Left ventricle myocardium inferior (tissue), 1 donor: Measurements from ENCODE around the gene NSFL1C. TPM values are rescaled to one million over a fixed set of nuclear protein-coding genes. Genes with fewer than 3 reads are reported as not detected.
A peak's percentile ranks its signal among the peaks of the same experiment; 100 is the strongest.

Source experiments
- DNase-seq: peaks from one replicate; pipeline ENCODE4 v3.0.0-alpha.2; 2020
- H3K27ac ChIP-seq: fragments of 200-600 bp; replicated peaks from 2 replicates; pipeline ENCODE4 v1.8.0; 2021
- H3K27me3 ChIP-seq: fragments of 200-600 bp; 2 replicates; pipeline ENCODE4 v1.8.0; 2021; ENCODE audit warnings: low read depth
- H3K36me3 ChIP-seq: fragments of 200-600 bp; 2 replicates; pipeline ENCODE4 v1.8.0; 2021
- H3K4me1 ChIP-seq: fragments of 200-600 bp; 2 replicates; pipeline ENCODE4 v1.8.0; 2021
- H3K4me3 ChIP-seq: fragments of 200-600 bp; 2 replicates; pipeline ENCODE4 v1.8.0; 2021; ENCODE audit warnings: mild to moderate bottlenecking, moderate library complexity
- H3K9me3 ChIP-seq: fragments of 200-600 bp; replicated peaks from 2 replicates; pipeline ENCODE4 v1.8.0; 2021
- CTCF ChIP-seq: fragments of 200-600 bp; IDR thresholded peaks from 2 replicates; pipeline ENCODE4 v1.8.0; 2021; ENCODE audit warnings: antibody characterized with exemption, mild to moderate bottlenecking, borderline replicate concordance
- intact Hi-C: fragments of 100-400 bp; cut with micrococcal nuclease; formaldehyde crosslinking; loops from one replicate; pipeline ENCODE4 v1.11.0; 2022
- total RNA-seq: library from RNA; stranded (reverse); fragmentation: NEBNext Ultra II Directional; extraction: Animal tissue kit (Norgen Biotek cat#: 25700); gene quantifications from one replicate; pipeline ENCODE4 v1.2.1, GENCODE V29; 2021
- donor health status: DM: no; HTN: yes; CAD: no; lungs with severe emphysema.

The NSFL1C gene
- total RNA-seq, 1 donor from 2014 or later: 56.6 TPM

GRCh38 chr20:1496930-1497329 lies 30.3 kb upstream of the NSFL1C start:
- no peak for TF ChIP-seq CTCF

GRCh38 chr20:1494436-1494835 lies 27.8 kb upstream of the NSFL1C start:
- Histone ChIP-seq H3K4me3 (no peak overlapping the region), H3K9me3 (peaks cover 8% of the 10 kb centered on the region), H3K4me1 (peaks cover 6% of the 10 kb centered on the region), H3K36me3 (no peaks in the 10 kb centered on the region), H3K27me3 (peaks cover 22% of the 10 kb centered on the region), H3K27ac (no peak overlapping the region)
- intact Hi-C loops: no loop called here
- DNase-seq: no peak
- no peak for TF ChIP-seq CTCF

More at GRCh38 chr20:1496930-1497329, 30.3 kb upstream of the NSFL1C start:
- H3K4me1 ChIP-seq: peaks cover 4% of the 10 kb centered on the region
- peaks cover 31% of the 10 kb centered on the region for H3K27me3 ChIP-seq
- intact Hi-C loops: no loop called here
- peaks cover 8% of the 10 kb centered on the region for H3K9me3 ChIP-seq
- no peak overlapping the region for H3K4me3 ChIP-seq
- H3K36me3 ChIP-seq: no peaks in the 10 kb centered on the region
- no peak overlapping the region for H3K27ac ChIP-seq
- DNase-seq: no peak

GRCh38 chr20:1493536-1493935 lies 26.9 kb upstream of the NSFL1C start:
- no peak for DNase-seq
- Histone ChIP-seq H3K36me3 (no peaks in the 10 kb centered on the region), H3K27me3 (peaks cover 17% of the 10 kb centered on the region), H3K4me1 (peaks cover 6% of the 10 kb centered on the region), H3K27ac (no peak overlapping the region), H3K4me3 (no peak overlapping the region), H3K9me3 (peaks cover 8% of the 10 kb centered on the region)
- intact Hi-C loops: no loop called here
- no peak for TF ChIP-seq CTCF

GRCh38 chr20:1491860-1492642 lies 25.4 kb upstream of the NSFL1C start:
- Histone ChIP-seq H3K36me3 (no peaks in the 10 kb centered on the region), H3K27me3 (peaks cover 21% of the 10 kb centered on the region), H3K4me3 (peak overlapping the region; percentile 41), H3K4me1 (peaks cover 6% of the 10 kb centered on the region), H3K27ac (peak overlapping the region; percentile 69), H3K9me3 (no peaks in the 10 kb centered on the region)
- no peak for DNase-seq
- TF ChIP-seq CTCF: no peak
- intact Hi-C loops: no loop called here

- intact Hi-C loops: no loop called here
- H3K4me1 ChIP-seq: peaks cover 6% of the 10 kb centered on the region
- H3K27me3 ChIP-seq: peaks cover 21% of the 10 kb centered on the region
Observed at GRCh38 chr20:1491281-1491840, 24.7 kb upstream of the NSFL1C start, which contains the start of gene SIRPB2. TSS of gene SIRPB2 (minus strand) at chr20:1491420. CDS start at chr20:1491359, 61 bp downstream.

More at GRCh38 chr20:1491281-1491840, 24.7 kb upstream of the NSFL1C start, which contains the start of gene SIRPB2:
- Histone ChIP-seq H3K4me3 (peak within 1 kb of the TSS; percentile 41), H3K36me3 (no peaks in the 10 kb centered on the region), H3K27ac (peak within 1 kb of the TSS; percentile 69), H3K9me3 (no peaks in the 10 kb centered on the region)
- DNase-seq: peak; percentile 45
- no peak for TF ChIP-seq CTCF
